Mammary epithelial cell (primary cell): ENCODE measurements around the gene MS4A15.

ENCODE experiments used
- EZH2 ChIP-seq: IDR thresholded peaks from 2 replicates; pipeline ENCODE4 v1.6.1; 2012; ENCODE audit warnings: low read length, inconsistent platforms, borderline replicate concordance
- TF ChIP-seq, protein P1 (sequence below), 2 donors: IDR thresholded peaks in 1 of 2; conservative IDR thresholded peaks in 1 of 2; 2 replicates each; pipeline ENCODE4 v1.5.1; 2011 to 2012; ENCODE audit warnings: inconsistent platforms in 2 of 2, low read length in 2 of 2, mild to moderate bottlenecking in 2 of 2, control low read depth in 1 of 2, low read depth in 1 of 2; ENCODE audit not compliant: insufficient read depth in 1 of 2; ENCODE audit errors: extremely low read depth in 1 of 2

DNA sequence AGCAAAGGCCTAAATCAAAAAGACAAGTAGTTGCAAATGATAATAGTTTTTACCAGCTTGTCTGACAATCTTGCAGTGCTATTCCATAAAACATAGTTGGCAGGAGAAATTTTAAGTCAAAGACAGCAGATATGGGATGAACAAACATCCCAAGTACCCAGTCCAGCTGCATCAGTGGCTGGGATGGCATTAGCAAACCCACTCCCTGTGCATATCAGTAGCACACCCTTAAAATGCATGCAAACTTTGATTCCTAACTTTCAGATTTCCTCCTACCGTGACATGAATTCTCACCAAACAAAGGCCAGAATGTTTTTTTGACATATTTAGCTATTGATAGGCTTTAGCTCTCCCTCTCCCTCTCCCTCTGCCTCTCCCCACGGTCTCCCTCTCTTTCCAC, 57.4 kb downstream of the MS4A15 start:
- TF ChIP-seq EZH2, result no peak
- TF ChIP-seq, protein P1, sequence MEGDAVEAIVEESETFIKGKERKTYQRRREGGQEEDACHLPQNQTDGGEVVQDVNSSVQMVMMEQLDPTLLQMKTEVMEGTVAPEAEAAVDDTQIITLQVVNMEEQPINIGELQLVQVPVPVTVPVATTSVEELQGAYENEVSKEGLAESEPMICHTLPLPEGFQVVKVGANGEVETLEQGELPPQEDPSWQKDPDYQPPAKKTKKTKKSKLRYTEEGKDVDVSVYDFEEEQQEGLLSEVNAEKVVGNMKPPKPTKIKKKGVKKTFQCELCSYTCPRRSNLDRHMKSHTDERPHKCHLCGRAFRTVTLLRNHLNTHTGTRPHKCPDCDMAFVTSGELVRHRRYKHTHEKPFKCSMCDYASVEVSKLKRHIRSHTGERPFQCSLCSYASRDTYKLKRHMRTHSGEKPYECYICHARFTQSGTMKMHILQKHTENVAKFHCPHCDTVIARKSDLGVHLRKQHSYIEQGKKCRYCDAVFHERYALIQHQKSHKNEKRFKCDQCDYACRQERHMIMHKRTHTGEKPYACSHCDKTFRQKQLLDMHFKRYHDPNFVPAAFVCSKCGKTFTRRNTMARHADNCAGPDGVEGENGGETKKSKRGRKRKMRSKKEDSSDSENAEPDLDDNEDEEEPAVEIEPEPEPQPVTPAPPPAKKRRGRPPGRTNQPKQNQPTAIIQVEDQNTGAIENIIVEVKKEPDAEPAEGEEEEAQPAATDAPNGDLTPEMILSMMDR (conservative IDR thresholded peaks at IDR 0.05 in 1 of 2, IDR thresholded peaks at IDR 0.05 in 1 of 2; ENCODE audit: extremely low read depth in 1 of 2, insufficient read depth in 1 of 2, low read depth in 1 of 2, low read length in 2 of 2), result no peak
